ENCODE data around the gene CLDN10.
A peak's percentile ranks its signal among the peaks of the same experiment; 100 is the strongest.
"Not testable (repeated sequence)": the region's sequence is repeated elsewhere in the genome, so short reads cannot be mapped to it uniquely, and the experiment has no call there.

CLDN10 gene

DNA sequence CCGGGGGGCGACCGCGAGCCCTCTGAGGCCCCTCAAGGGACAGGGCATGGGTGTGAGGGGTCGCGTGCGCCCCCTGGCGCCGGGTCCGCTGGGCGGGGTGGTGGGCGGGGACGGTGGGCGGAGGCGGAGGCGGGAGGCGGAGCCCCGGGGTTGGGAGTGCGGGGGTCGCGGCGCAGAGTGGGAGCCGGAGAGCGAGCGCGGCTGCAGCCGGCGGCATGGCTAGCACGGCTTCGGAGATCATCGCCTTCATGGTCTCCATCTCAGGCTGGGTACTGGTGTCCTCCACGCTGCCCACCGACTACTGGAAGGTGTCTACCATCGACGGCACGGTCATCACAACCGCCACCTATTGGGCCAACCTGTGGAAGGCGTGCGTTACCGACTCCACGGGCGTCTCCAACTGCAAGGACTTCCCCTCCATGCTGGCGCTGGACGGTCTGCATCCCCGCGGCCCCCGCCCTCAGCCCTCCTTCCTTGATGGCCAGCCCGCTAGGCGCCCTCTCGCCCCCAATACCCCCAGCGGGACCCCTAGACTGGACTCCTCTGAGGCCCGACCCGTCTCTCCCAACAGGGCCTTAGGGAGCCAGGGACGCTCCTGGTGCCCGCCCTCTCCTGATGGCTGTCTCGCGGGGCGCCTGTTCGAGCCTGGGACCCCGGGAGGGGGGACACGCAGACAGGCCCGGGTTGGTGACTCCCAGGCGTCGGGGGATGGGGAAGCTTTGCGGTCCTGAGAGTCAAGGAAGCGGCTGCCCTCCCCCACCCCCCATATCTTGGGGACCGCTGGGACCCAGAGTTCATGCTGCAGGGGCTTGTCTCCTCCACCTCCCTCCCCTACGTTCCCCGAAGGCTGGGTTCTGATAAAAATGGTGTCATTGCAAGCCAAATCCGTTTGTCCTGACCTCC lies at the start of gene CLDN10:
Gene CLDN10 (plus strand): TSS at position 182 of the 903 bp plus-strand sequence. CDS start 34 bp downstream, at position 216.
- DNase-seq = no peak

GRCh38 chr13:95503662-95504061 lies 48.9 kb upstream of the CLDN10 start:
- DNase-seq = no peak

DNA sequence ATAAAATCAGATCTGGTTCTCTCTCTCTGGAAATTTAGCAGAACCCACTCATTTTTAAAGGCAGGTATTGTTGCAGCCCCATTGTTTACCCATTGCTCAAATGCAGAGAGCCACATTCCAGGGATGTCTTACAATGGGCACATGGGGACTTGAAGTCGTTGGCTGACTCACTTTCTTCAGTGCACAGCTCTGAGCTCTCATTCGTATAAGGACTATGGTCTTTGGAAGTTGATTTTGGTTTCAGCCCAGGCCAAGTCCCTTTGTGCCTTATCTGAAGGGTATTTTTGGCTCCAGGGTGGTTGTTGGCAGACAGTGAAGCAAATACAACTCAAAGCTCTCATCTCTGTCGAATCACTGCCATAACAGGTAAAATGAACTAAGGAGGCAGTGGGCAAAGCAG lies 47.3 kb upstream of the CLDN10 start:
- DNase-seq = no peak

DNA sequence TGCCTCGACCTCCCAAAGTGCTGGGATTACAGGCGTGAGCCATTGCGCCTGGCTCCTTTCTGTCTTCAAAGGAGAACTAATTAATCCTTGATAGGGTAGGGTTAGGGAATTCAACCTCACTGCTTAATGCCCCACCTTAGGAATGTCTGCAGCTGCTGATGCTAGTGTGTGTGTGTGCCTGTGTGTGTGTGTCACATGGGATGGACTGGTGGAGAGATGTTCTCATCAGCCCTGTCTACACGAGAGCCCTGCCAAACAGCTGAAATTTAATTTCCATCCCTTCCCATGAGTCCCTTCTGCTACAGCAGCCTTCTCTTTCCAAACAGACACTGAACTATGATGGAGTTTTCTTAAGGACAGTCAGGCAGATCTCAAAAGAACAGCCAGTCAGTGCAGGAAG lies 46.5 kb upstream of the CLDN10 start:
- DNase-seq = no peak

DNA sequence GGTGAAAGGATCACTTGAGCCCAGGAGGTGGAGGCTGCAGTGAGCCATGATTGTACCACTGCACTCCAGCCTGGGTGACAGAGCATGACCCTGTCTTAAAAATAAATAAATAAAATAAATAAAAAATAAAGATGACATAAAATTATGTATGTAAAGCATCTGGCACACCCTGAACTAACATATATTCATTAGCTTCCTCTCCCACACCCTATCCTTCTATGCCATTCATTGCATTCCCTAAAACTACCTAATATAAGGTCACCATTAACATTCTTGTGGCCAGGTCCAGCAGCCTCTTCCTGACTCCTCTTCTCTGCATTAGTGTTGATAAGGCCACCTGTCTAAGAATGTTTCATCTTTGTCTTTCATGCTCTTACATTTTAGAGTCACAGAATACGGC lies 44.5 kb upstream of the CLDN10 start:
- no peak for DNase-seq

GRCh38 chr13:95508996-95509395 lies 43.5 kb upstream of the CLDN10 start:
- no peak for DNase-seq

GRCh38 chr13:95509521-95510310 lies 42.8 kb upstream of the CLDN10 start:
- peak; percentile 45 for DNase-seq

GRCh38 chr13:95510950-95511349 lies 41.6 kb upstream of the CLDN10 start:
- DNase-seq = no peak

DNA sequence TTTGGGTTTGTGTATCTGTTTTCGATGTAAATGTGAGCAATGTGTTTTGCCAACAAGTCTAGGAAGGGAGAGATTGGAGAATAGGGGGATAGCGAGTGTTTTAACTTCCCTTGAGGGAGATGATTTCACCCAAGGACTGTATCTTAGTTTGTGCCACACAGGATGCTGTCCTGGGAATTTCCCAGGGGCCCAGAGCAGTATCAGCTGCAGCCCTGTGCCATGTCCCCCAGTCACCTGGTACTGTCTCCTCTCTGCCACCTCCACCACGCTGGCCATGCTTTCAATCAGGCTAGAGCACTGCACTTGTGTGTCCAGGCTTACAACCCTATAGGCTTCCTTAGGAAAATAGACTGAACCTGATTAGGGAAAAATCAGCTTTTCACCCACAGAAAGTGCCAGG lies 40.1 kb upstream of the CLDN10 start:
- DNase-seq = no peak

DNA sequence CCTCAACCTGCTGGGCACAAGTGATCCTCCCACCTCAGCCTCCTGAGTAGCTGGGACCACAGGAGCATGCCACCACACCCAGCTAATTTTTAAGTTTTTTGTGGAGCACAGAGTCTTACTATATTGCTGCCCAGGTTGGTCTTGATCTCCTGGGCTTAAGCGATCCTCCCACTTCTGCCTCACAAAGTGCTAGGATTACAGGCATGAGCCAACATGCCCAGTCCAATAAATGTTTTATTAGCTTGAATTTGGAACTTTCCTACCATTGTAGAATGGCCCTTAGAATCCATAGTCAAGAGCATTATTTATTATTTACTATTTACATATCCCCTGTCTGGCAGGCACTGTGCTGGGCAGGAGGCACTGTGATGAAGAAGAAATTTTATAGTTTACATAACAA lies 39.6 kb upstream of the CLDN10 start:
- no peak for DNase-seq

DNA sequence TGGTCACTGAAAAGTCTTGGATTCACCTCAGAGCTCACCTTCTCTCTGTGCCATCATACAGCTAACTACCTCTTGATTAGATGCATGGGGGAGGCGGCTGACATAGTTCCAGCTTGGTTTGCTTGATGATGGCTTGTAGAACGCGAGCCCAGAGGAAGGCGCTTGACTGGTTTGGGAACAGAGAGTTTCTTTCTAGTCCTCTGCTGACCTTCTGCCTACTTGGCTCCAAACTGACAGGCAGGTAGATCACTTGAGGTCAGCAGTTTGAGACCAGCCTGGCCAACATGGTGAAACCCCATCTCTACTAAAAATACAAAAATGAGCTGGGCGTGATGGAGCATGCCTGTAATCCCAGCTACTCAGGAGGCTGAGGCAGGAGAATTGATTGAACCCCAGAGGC lies 36.9 kb upstream of the CLDN10 start:
- not testable (repeated sequence) for DNase-seq

DNA sequence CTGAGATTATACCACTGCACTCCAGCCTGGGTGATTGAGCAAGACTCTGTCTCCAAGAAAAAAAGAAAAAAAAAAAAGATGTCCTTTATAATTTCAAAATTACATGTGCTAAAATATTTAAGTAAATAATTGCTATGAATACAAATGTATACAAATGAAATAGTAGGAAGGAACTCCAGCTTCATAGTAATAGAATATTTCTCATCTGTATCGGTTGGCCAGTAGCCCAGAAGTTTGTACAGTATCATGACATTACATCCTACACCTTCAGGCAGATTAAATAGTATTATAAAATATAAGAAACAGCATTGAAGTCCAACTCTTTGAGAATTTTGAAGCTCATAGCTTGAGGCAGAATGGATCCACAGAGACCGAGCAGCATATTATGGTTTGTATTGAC lies 36.5 kb upstream of the CLDN10 start:
- DNase-seq = no peak

- no peak for DNase-seq
These were observed 36.0 kb upstream of the CLDN10 start for GRCh38 chr13:95516492-95516891.

DNA sequence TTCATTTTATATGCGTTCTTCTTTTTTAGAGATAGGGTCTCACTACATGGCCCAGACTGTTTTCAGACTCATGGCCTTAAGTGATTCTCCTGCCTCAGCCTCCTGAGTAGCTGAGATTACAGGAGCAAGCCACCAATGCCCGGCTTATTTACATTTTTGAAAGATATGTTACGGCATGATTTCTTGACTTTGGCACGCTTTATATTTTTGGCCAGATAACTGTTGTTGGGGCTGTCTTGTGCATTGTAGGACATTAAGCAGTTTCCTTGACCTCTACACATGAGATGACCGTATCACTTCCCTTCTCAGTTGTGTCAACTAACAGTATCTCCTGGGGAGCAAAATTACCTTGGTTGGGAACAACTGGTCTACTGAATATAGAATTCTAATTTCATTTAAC lies 28.9 kb upstream of the CLDN10 start:
- no peak for DNase-seq

- no peak for DNase-seq
These were observed 28.1 kb upstream of the CLDN10 start for GRCh38 chr13:95524264-95524901.

DNA sequence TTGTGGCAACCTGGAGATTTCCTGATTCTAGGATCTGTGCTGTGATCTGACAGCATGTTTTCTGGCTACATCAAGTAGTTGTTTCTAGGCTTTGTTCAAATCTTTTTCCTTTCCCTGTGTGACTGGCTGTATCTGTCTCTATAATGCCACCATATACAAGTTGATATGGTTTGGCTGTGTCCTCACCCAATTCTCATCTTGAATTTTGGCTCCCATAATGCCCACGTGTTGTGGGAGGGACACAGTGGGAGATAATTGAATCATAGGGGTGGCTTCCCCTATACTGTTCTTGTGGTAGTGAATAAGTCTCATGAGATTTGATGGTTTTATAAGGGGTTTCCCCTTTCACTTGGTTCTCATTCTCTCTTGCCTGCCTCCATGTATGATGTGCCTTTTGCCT lies 24.6 kb upstream of the CLDN10 start:
- no peak for DNase-seq

GRCh38 chr13:95530178-95530577 lies 22.3 kb upstream of the CLDN10 start:
- peak; percentile 50 for DNase-seq

- no peak for DNase-seq
These were observed 18.9 kb upstream of the CLDN10 start for GRCh38 chr13:95533545-95534160.

GRCh38 chr13:95535243-95535642 lies 17.3 kb upstream of the CLDN10 start:
- peak; percentile 65 for DNase-seq

- DNase-seq = peak; percentile 27
These were observed 15.8 kb upstream of the CLDN10 start for GRCh38 chr13:95536632-95537241.

DNA sequence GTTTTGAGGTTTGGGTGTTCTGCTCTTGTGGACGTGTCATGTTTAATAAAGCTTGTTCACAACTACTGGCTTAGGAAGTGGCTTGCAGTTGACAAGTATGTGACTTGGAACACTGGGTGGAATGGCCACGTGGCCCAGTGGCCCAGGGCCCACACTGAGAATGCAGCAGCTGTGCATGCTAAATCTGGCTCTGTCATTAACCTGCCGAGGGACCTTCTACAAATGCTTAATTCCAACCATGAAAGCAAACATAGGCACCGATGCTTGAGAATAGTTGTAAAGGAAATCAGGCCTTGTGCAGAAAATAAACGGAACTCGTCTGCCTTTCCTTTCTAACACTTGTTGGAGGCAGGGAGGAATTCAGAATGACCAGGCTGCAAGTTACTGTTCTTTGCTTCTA lies 11.6 kb upstream of the CLDN10 start:
- no peak for DNase-seq

GRCh38 chr13:95541308-95541707 lies 11.2 kb upstream of the CLDN10 start:
- DNase-seq = no peak

All from EL (cell line).